Activated T-helper 1 cell treated with Interleukin-2 at 50 U/mL for 16 hours (primary cell): ENCODE results near the gene BMAL2.

Experiments
- DNase-seq: peaks from one replicate; pipeline ENCODE4 v3.0.0-alpha.2; 2020; ENCODE audit warnings: low read depth

Gene BMAL2

GRCh38 chr12:27355979-27356378, 23.3 kb downstream of the BMAL2 start:
- no peak for DNase-seq

- no peak for DNase-seq
These were observed 27.1 kb downstream of the BMAL2 start for GRCh38 chr12:27359578-27360340.

GRCh38 chr12:27361372-27361771, 28.7 kb downstream of the BMAL2 start:
- DNase-seq: no peak

GRCh38 chr12:27366621-27367020, 34.0 kb downstream of the BMAL2 start:
- no peak for DNase-seq

GRCh38 chr12:27367078-27367477, 34.4 kb downstream of the BMAL2 start:
- no peak for DNase-seq

- DNase-seq: no peak
These were observed 49.6 kb downstream of the BMAL2 start for GRCh38 chr12:27382171-27382795.
